HG03045 (cell line): ENCODE data around the gene FTSJ3.
"Not testable (repeated sequence)": the region's sequence is repeated elsewhere in the genome, so short reads cannot be mapped to it uniquely, and the experiment has no call there.

Experiments
- ATAC-seq: cut with Tn5 transposase; IDR thresholded peaks from one replicate; pipeline ENCODE4 v1.9.1; 2021; ENCODE audit warnings: mild to moderate bottlenecking, moderate library complexity; ENCODE audit not compliant: unreplicated experiment

FTSJ3 gene, protein sequence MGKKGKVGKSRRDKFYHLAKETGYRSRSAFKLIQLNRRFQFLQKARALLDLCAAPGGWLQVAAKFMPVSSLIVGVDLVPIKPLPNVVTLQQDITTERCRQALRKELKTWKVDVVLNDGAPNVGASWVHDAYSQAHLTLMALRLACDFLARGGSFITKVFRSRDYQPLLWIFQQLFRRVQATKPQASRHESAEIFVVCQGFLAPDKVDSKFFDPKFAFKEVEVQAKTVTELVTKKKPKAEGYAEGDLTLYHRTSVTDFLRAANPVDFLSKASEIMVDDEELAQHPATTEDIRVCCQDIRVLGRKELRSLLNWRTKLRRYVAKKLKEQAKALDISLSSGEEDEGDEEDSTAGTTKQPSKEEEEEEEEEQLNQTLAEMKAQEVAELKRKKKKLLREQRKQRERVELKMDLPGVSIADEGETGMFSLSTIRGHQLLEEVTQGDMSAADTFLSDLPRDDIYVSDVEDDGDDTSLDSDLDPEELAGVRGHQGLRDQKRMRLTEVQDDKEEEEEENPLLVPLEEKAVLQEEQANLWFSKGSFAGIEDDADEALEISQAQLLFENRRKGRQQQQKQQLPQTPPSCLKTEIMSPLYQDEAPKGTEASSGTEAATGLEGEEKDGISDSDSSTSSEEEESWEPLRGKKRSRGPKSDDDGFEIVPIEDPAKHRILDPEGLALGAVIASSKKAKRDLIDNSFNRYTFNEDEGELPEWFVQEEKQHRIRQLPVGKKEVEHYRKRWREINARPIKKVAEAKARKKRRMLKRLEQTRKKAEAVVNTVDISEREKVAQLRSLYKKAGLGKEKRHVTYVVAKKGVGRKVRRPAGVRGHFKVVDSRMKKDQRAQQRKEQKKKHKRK

DNA sequence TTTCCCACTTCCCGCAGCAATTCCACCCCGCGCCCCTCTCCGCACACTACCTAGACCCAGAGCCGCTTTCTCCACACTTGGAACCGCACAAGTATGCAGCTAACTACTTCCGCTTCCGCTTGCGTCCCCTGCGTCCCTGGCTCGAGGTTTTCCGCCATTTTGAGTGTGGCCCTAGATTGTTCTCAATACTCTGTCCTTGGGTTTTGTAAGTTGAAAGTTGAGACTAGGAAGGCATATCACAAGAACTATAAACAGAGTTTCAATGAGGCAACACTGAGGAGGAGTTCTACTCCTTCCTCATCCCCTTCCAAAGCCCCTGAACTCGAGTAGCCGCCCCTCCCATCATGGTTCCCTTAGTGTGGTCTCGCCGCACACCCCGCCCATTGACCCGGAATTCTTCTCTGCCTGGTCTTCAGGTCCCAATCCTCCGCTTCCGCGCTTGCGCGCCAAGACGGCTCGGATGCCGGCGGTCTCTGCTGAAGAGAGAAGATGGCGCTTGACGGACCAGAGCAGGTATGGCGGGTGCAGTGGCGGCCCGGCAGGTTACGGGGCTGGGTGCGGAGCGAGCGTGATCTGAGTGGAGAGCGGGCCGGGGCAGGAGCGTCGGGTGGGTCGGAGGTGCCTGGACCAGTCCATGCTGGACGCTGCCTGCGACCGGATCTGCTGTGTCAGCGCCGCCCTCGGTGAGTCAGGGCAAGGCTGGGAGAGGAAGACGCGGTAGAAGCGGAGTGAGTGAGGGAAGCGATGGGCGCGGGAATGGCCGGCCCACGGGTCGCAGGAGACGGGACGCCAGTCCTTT, at the start of gene FTSJ3, which contains the start of gene PSMC5:
FTSJ3 (minus strand) TSS at position 662 of the 799 bp plus-strand sequence. CDS start 761 bp downstream, outside the sequence.
PSMC5 (plus strand) TSS at position 430 of the 799 bp plus-strand sequence; CDS start at position 490, 60 bp downstream.
- peak; percentile 91 for ATAC-seq

- not testable (repeated sequence) for ATAC-seq
These were observed 47.2 kb upstream of the FTSJ3 start for GRCh38 chr17:63874693-63875092.

- not testable (repeated sequence) for ATAC-seq
These were observed 46.7 kb upstream of the FTSJ3 start for GRCh38 chr17:63874061-63874626.

GRCh38 chr17:63873577-63873976, 46.1 kb upstream of the FTSJ3 start, which contains the start of gene CSH2:
Gene CSH2 (minus strand): TSS chr17:63873677. CDS start chr17:63873614, 63 bp downstream.
- not testable (repeated sequence) for ATAC-seq

- ATAC-seq = not testable (repeated sequence)
These were observed 44.3 kb upstream of the FTSJ3 start for GRCh38 chr17:63871646-63872365.

DNA sequence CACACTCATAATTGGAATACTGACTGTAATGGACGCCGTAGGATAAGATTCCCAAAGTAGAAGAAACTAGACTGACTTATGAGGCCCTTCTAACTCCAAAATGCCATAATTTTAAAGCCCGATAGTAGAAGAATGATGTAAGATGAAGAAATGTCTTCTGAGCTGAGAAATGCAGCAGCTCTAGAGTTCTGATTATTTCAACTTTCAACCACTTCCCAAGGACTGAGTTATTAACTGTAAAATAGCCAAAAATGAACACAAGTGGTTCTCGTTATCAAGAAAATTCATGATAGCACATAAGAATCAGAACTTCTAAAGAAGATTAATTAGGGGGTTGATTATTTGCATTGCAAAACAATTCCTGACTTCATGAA, 42.8 kb upstream of the FTSJ3 start:
- ATAC-seq = not testable (repeated sequence)

DNA sequence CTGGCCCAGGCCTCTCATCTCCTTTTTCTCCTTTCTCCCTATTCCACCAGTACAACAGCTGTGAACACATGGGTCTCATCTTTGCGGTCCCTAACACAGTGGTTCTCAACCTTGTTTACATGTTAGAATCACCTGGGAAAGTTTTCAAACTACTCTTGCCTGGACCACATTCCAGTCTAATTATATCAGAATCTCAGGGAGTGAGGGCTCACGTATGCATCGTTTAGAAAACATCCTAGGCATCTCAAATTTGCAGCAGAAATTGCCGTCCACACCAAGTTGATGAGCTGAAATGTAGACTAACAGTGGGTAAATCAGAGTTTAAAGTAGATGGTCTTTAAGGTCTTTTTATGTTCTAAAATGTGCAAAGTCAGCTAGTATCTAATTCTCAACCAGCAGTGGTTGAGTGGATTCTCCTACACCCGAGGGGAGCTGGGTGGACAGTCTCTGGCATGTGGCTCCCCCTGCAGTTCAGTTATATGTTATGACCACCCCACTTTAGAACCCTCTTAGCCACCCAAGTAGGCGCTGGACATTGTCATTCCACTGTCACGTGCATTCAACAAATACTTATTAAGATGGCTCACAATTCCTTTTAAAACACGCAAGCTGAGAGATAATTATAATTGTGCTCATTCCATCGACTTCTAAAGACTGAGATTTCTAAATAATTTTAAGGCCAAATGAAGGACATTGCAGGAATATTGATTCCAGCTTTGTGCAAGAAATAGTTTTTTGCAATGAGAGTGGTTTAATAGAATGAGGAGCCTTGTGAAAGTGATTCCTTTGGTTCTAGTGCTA, 42.2 kb upstream of the FTSJ3 start:
- ATAC-seq = not testable (repeated sequence)

- not testable (repeated sequence) for ATAC-seq
These were observed 39.2 kb upstream of the FTSJ3 start for GRCh38 chr17:63866625-63867024.

GRCh38 chr17:63859257-63859656, 31.8 kb upstream of the FTSJ3 start:
- ATAC-seq = no peak

DNA sequence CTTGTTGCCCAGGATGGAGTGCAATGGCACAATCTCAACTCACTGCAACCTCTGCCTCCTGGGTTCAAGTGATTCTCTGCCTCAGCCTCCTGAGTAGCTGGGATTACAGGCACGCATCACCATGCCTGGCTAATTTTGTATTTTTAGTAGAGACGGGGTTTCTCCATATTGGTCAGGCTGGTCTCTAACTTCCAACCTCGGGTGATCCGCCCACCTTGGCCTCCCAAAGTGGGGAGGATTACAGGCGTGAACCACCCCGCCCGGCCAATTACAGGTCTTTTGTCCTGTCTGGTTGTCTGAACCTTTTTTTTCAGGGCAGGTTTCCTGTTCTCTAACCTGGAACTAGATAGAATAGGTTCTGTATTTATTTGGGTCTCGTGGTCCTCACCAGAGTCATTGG, 29.0 kb upstream of the FTSJ3 start:
- ATAC-seq = not testable (repeated sequence)

- no peak for ATAC-seq
These were observed 27.7 kb upstream of the FTSJ3 start for GRCh38 chr17:63855185-63855584.

DNA sequence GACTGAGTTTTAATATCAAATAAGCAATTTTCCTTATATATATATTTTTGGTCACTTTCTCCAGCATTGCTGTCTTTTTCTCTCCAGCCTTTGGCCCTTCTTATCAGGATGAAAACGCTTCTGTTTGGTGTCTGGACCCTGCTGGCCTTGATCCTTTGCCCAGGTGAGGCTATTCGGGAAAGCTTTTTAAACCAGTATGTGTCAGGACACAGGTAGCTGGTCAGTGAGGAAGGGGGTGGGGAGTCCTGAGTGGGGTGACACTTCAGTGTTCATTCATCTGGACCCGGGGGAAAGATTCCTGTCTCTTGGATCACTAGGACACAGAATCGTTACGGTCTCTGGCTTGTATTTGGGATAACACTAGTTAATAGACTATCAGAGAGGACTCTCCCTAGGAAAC, 27.2 kb upstream of the FTSJ3 start:
- ATAC-seq = no peak

- ATAC-seq = no peak
These were observed 25.8 kb upstream of the FTSJ3 start for GRCh38 chr17:63853260-63853659.

- no peak for ATAC-seq
These were observed 22.9 kb upstream of the FTSJ3 start for GRCh38 chr17:63850401-63850800.

GRCh38 chr17:63848834-63849689, 21.6 kb upstream of the FTSJ3 start:
- ATAC-seq = peak; percentile 60

DNA sequence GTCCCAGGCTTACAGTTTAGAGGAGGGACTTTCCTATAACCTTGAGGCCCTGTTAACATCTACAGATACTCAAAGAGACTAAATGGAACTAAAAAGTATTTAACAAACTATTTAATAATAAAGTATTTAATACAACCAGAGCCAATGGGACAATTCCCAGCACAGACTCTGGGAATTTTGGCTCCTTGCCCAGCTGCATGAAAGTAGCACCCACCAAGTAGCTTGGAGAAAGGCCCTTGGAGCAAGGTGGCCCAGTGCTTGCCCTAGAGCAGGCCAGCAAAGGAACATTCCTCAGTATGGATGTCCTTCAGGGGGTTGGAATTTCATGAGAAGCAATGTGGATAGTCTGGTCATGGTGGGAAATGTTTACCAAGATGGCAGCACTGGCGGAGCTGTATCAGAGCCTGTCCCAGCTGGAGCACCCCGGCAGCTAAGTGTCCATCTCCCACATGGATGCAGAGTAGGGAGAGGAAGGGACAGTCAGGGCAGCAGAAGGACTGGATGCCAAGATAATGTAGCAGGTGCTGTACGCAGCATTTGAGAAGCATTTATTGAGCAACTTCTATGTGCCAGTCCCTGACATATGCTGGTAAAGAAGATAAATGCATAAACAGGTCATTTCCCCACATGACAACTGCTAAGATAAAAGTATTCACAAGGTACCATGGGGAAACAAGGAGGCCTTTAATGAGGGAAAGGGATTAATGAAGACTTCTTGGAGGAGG, 20.2 kb upstream of the FTSJ3 start:
- ATAC-seq = no peak

DNA sequence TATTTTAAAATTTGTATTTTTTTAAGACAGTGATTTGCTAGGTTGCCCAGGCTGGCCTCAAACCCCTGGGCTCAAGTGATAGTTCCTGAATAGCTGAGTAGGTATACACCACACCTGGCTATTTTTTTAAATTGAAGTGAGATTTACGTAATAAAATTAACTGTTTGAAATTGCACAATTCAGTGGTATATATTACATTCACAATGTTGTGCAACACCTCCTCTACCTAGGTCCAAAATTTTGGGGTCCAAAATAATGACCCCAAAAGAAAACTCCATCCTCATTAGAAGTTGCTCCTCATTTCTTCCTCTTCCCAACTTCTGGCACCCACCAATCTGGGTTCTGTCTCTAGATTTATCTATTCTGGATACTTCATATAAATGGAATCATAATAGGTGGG, 18.0 kb upstream of the FTSJ3 start:
- ATAC-seq = no peak
